ENCODE measurements around the gene THBS2. TPM values are rescaled to one million over a fixed set of nuclear protein-coding genes. Genes with fewer than 3 reads are reported as not detected.

The THBS2 gene
- total and polyA plus RNA-seq, 2 donors (not counting 3 experiments of a cell fraction or from before 2014, with no cell fraction given) = 0.08 TPM; not detected in 1

GRCh38 chr6:169236545-169236944 lies 17.1 kb downstream of the THBS2 start:
- no peaks in the 10 kb centered on the region for H3K9me1 ChIP-seq (replicated peaks; ENCODE audit: control insufficient read depth, extremely low read depth, insufficient read depth, low read length)
- no peak overlapping the region for H3K4me3 ChIP-seq (replicated peaks in 1 of 3; ENCODE audit: insufficient read depth in 1 of 3, low read depth in 1 of 3, low read length in 3 of 3)
- H3K27ac ChIP-seq (ENCODE audit: insufficient read depth, low read depth, low read length) = no peak overlapping the region
- H3K4me2 ChIP-seq (ENCODE audit: insufficient read depth, low read length) = no peak overlapping the region
- H3K79me2 ChIP-seq (ENCODE audit: control insufficient read depth, insufficient read depth, low read length) = no peaks in the 10 kb centered on the region
- dilution Hi-C loops (cut with MboI; ENCODE audit: extremely low pct_ligation_motif_present, low sequenced_read_pairs) = no loop called here
- peaks cover 11% of the 10 kb centered on the region for H3K9me3 ChIP-seq (replicated peaks; ENCODE audit: control insufficient read depth, insufficient read depth, low read length)
- no peaks in the 10 kb centered on the region for H3K4me1 ChIP-seq (ENCODE audit: control insufficient read depth, extremely low read depth, insufficient read depth, low read length)
- no peak for DNase-seq (ENCODE audit: low read depth, low spot score)
- intact Hi-C loops (cut with micrococcal nuclease) = no loop called here
- H2AFZ ChIP-seq (ENCODE audit: low read depth, low read length) = no peak overlapping the region
- no peak for FAIRE-seq
- H3K36me3 ChIP-seq (ENCODE audit: control insufficient read depth in 2 of 2, extremely low read depth in 1 of 2, insufficient read depth in 2 of 2, low read length in 2 of 2) = no peaks in the 10 kb centered on the region
- H3K9ac ChIP-seq (replicated peaks; ENCODE audit: extremely low read depth, insufficient read depth, low read length) = no peak overlapping the region
- POLR2A ChIA-PET = no interaction called here
- no peaks in the 10 kb centered on the region for H3K27me3 ChIP-seq (ENCODE audit: control insufficient read depth in 2 of 2, insufficient read depth in 2 of 2, low read length in 2 of 2)
- CTCF ChIA-PET = no interaction called here
- TF ChIP-seq JUN (IDR thresholded peaks at IDR 0.05; ENCODE audit: borderline replicate concordance, insufficient read depth, insufficient read length, low read depth) (no peak), MYC (IDR thresholded peaks at IDR 0.05; ENCODE audit: low read depth, low read length) (no peak), POLR2A (IDR thresholded peaks at IDR 0.05; ENCODE audit: low read depth, low read length) (no peak), GATA2 (IDR thresholded peaks at IDR 0.05; ENCODE audit: insufficient read depth, insufficient read length, low read depth, low read length) (no peak), MAX (IDR thresholded peaks at IDR 0.05; ENCODE audit: insufficient read depth, insufficient read length) (no peak), EZH2 (IDR thresholded peaks at IDR 0.05; ENCODE audit: borderline replicate concordance, low read depth, low read length, severe bottlenecking) (no peak), POLR2AphosphoS5 (IDR thresholded peaks at IDR 0.05; ENCODE audit: insufficient read depth, low read depth, low read length) (no peak), FOS (IDR thresholded peaks at IDR 0.05; ENCODE audit: borderline replicate concordance, insufficient read depth, low read length) (no peak), CTCF (IDR thresholded peaks at IDR 0.05; ENCODE audit: extremely low read depth in 1 of 2, insufficient read depth in 1 of 2, low read depth in 1 of 2, low read length in 2 of 2) (no peak)
- H4K20me1 ChIP-seq (replicated peaks; ENCODE audit: control insufficient read depth, extremely low read depth, insufficient read depth, low read length) = no peaks in the 10 kb centered on the region
- no TSS peak for BruUV-seq (replicated peaks)
